22Rv1 (cell line): ENCODE results near the gene FBXO36.

ENCODE experiments used
- H3K27ac ChIP-seq: fragments of 450-650 bp; 2 replicates; pipeline ENCODE4 v1.5.1; 2017
- CTCF ChIP-seq: fragments of 450-650 bp; IDR thresholded peaks from 2 replicates; pipeline ENCODE4 v1.5.1; 2017; ENCODE audit warnings: mild to moderate bottlenecking
- ZFX ChIP-seq: fragments of 450-650 bp; IDR thresholded peaks from 2 replicates; pipeline ENCODE4 v1.6.1; 2017; ENCODE audit warnings: antibody characterized with exemption, borderline replicate concordance

The FBXO36 gene

GRCh38 chr2:229971298-229971790 lies 49.0 kb downstream of the FBXO36 start:
- TF ChIP-seq ZFX (no peak), CTCF (no peak)
- peak overlapping the region; percentile 25 for H3K27ac ChIP-seq

- H3K27ac ChIP-seq, result no peak overlapping the region
- TF ChIP-seq ZFX, result no peak
- no peak for TF ChIP-seq CTCF
Observed at GRCh38 chr2:229974266-229974665, 52.0 kb downstream of the FBXO36 start.

GRCh38 chr2:229980431-229981184 lies 58.3 kb downstream of the FBXO36 start:
- H3K27ac ChIP-seq, result no peak overlapping the region

GRCh38 chr2:229993236-229993635 lies 70.9 kb downstream of the FBXO36 start:
- TF ChIP-seq ZFX (no peak), CTCF (no peak)
- no peak overlapping the region for H3K27ac ChIP-seq

More at GRCh38 chr2:229980431-229981184, 58.3 kb downstream of the FBXO36 start:
- TF ChIP-seq ZFX (no peak), CTCF (no peak)

DNA sequence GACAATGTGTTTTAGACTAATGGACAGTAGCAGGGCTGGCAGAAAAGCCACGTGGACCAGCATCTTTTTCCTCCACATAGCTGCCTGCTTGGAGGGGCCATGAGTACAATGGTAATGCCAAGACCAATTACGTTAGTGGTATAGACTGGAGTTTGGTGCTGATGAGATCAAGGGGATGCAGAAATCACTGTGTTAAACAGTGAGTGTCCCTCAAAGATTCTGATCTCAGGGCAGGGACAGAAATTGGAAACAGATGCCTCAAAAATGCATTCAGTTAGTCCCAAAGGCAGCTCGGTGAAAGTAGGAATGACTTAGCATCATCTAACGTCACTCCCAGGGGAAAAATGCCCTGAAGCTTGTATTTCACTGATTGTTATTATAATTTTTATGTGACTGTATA lies 74.0 kb downstream of the FBXO36 start:
- no peak overlapping the region for H3K27ac ChIP-seq
- no peak for TF ChIP-seq ZFX
- no peak for TF ChIP-seq CTCF

GRCh38 chr2:229997565-229997964 lies 75.3 kb downstream of the FBXO36 start:
- TF ChIP-seq CTCF (no peak), ZFX (no peak)

DNA sequence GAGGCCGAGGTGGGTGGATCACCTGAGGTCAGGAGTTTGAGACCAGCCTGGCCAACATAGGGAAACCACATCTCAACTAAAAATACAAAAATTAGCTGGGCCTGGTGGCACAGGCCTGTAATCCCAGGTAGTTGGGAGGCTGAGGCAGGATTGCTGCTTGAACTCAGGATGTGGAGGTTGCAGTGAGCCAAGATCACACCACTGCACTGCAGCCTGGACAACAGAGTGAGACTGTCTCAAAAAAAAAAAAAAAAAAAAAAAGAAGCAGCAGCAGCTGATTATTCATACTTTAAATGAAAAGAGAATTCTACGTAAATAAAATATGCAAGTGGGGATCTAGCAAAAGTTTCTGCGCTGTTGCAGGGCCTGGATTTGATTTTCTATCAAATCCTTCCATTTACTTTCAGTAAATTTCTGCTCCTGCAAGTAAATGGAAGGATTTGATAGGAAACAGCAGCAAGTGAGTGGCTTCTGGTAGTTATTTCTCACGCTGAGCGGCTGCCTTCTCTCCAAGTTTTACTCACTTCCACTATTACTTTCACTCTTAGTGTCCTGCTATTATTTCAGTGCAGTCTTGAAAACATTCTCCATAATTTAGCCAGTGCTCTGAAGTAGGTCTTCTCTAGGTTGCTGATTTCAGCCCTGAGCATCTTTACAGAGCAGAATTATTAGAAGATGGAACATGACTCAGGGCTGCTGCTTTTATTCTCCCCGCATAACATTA lies 78.0 kb downstream of the FBXO36 start:
- TF ChIP-seq CTCF (no peak), ZFX (no peak)
- H3K27ac ChIP-seq, result no peak overlapping the region

More at GRCh38 chr2:229997565-229997964, 75.3 kb downstream of the FBXO36 start:
- H3K27ac ChIP-seq, result no peak overlapping the region
